PC-9 (cell line): ENCODE measurements around the gene C22orf39. TPM values are rescaled to one million over a fixed set of nuclear protein-coding genes. Genes with fewer than 3 reads are reported as not detected.

Experiments
- BruUV-seq: library from RNA; stranded (reverse); fragments of 400-500 nt; replicated peaks from 2 replicates; lab custom pipeline; 2021; lab: Mats Ljungman, UMichigan
- CTCF ChIA-PET: fragments of 300-600 bp; sonication (Branson Sonifier 250); formaldehyde crosslinking; loops from one replicate; lab custom pipeline; 2022; ENCODE audit warnings: antibody characterized with exemption; lab: Charles Lee
- POLR2A ChIA-PET: fragments of 300-600 bp; sonication (Branson Sonifier 250); formaldehyde crosslinking; loops from one replicate; lab custom pipeline; 2022; ENCODE audit warnings: antibody characterized with exemption; ENCODE audit not compliant: unreplicated experiment; lab: Charles Lee
- DNase-seq, 2 experiments: peaks; one replicate each; pipeline versions ENCODE4 v3.0.0 to v3.0.0-alpha.2; 2015 to 2022; ENCODE audit warnings: mixed read lengths in 1 of 2
- H2AFZ ChIP-seq: fragments of 200-600 bp; sonication (generic); 2 replicates; pipeline ENCODE4 v1.8.1; 2017; ENCODE audit warnings: antibody characterized with exemption
- H3F3A ChIP-seq: fragments of 200-600 bp; sonication (generic); 2 replicates; pipeline ENCODE4 v1.8.1; 2017; ENCODE audit warnings: antibody characterized with exemption, mild to moderate bottlenecking, low read depth; ENCODE audit not compliant: insufficient read depth
- H3K27ac ChIP-seq: fragments of 200-600 bp; sonication (generic); 2 replicates; pipeline ENCODE4 v1.6.1; 2016; ENCODE audit warnings: mixed run types
- H3K27me3 ChIP-seq: fragments of 200-600 bp; sonication (generic); 2 replicates; pipeline ENCODE4 v1.6.1; 2016; ENCODE audit warnings: low read depth, mixed run types; ENCODE audit not compliant: insufficient read depth
- H3K36me3 ChIP-seq: fragments of 200-600 bp; sonication (generic); 2 replicates; pipeline ENCODE4 v1.6.1; 2016; ENCODE audit warnings: low read depth, mixed run types
- H3K4me1 ChIP-seq: fragments of 200-600 bp; sonication (generic); replicated peaks from 2 replicates; pipeline ENCODE4 v1.6.1; 2016; ENCODE audit warnings: mixed run types; ENCODE audit not compliant: insufficient read depth
- H3K4me2 ChIP-seq: fragments of 200-600 bp; sonication (generic); 2 replicates; pipeline ENCODE4 v1.6.1; 2017; ENCODE audit warnings: mixed run types
- H3K4me3 ChIP-seq: fragments of 200-600 bp; sonication (generic); 2 replicates; pipeline ENCODE4 v1.6.1; 2016; ENCODE audit warnings: mixed run types
- H3K79me2 ChIP-seq: fragments of 200-600 bp; sonication (generic); 2 replicates; pipeline ENCODE4 v1.6.1; 2017; ENCODE audit warnings: low read depth, mixed run types
- H3K9me2 ChIP-seq: fragments of 200-600 bp; sonication (generic); 2 replicates; pipeline ENCODE4 v1.8.1; 2017; ENCODE audit warnings: mild to moderate bottlenecking; ENCODE audit not compliant: insufficient read depth
- H3K9me3 ChIP-seq: fragments of 200-600 bp; sonication (generic); 2 replicates; pipeline ENCODE4 v1.8.1; 2016; ENCODE audit warnings: low read depth; ENCODE audit not compliant: insufficient read depth
- H4K20me1 ChIP-seq: fragments of 200-600 bp; sonication (generic); 2 replicates; pipeline ENCODE4 v1.8.1; 2017; ENCODE audit not compliant: insufficient read depth
- CTCF ChIP-seq: fragments of 200-600 bp; sonication (generic); conservative IDR thresholded peaks from 2 replicates; pipeline ENCODE4 v1.6.1; 2017; ENCODE audit warnings: mixed run types, antibody characterized with exemption, mild to moderate bottlenecking, moderate library complexity
- EZH2 ChIP-seq: fragments of 200-600 bp; sonication (generic); IDR thresholded peaks from 2 replicates; pipeline ENCODE4 v1.8.0; 2017; ENCODE audit warnings: antibody characterized with exemption, low read depth
- intact Hi-C: fragments of 100-400 bp; cut with micrococcal nuclease; formaldehyde crosslinking; loops from one replicate; pipeline ENCODE4 v1.10.0; 2022; ENCODE audit not compliant: unreplicated experiment
- total RNA-seq: library from RNA; stranded (reverse); gene quantifications from 2 replicates; pipeline ENCODE4 v1.2.3, GENCODE V29; 2021

The C22orf39 gene
- total RNA-seq, 1 experiment from 2014 or later: 12.3 TPM

GRCh38 chr22:19466126-19466716, 18.7 kb upstream of the C22orf39 start:
- no peaks in the 10 kb centered on the region for H3K79me2 ChIP-seq
- no peak overlapping the region for H3K4me3 ChIP-seq
- H3K27ac ChIP-seq: no peak overlapping the region
- no peaks in the 10 kb centered on the region for H3K4me1 ChIP-seq
- TF ChIP-seq CTCF (no peak), EZH2 (no peak)
- H3K4me2 ChIP-seq: no peak overlapping the region
- H3F3A ChIP-seq: no peaks in the 10 kb centered on the region; the same call in 1 of the 2 replicates
- DNase-seq: no peak
- no peak overlapping the region for H2AFZ ChIP-seq
- no peaks in the 10 kb centered on the region for H3K9me2 ChIP-seq
- no peaks in the 10 kb centered on the region for H4K20me1 ChIP-seq
- CTCF ChIA-PET: no interaction called here
- POLR2A ChIA-PET: interaction anchor here (0.5 kb wide), 1 partner anchor 11 kb away, joined by 4 read pairs; no protein-coding TSS in a partner anchor
- no peaks in the 10 kb centered on the region for H3K36me3 ChIP-seq
- no TSS peak for BruUV-seq
- no peaks in the 10 kb centered on the region for H3K27me3 ChIP-seq
- H3K9me3 ChIP-seq: no peaks in the 10 kb centered on the region
- intact Hi-C loops: no loop called here

DNA sequence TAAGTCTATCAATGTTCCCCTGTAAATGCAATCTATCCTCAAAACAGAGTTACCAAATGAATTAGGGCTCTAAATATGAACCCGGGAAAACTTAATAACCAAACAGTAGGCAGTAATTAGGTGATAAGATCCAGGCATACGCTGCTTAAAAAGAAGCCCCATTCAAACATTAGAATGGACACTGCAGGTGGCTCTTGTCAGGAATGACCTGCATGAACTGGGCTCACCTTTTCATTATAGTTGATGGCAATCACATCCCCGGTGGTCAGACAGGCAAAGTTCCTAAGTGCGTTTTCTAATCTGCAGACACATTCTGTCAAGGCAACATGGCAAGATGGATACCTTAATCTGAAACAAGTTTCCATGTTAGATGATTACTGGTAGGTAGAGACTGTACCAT, 17.5 kb upstream of the C22orf39 start:
- Histone ChIP-seq H4K20me1 (no peaks in the 10 kb centered on the region), H3K36me3 (no peaks in the 10 kb centered on the region), H3K79me2 (no peaks in the 10 kb centered on the region), H3K9me2 (no peaks in the 10 kb centered on the region), H2AFZ (no peak overlapping the region), H3K27ac (no peak overlapping the region), H3F3A (no peaks in the 10 kb centered on the region; the same call in 1 of the 2 replicates), H3K9me3 (no peaks in the 10 kb centered on the region), H3K4me1 (no peaks in the 10 kb centered on the region), H3K4me3 (no peak overlapping the region), H3K4me2 (no peak overlapping the region), H3K27me3 (no peaks in the 10 kb centered on the region)
- TF ChIP-seq EZH2: no peak
- no peak for TF ChIP-seq CTCF
- intact Hi-C loops: no loop called here
- no TSS peak for BruUV-seq
- CTCF ChIA-PET: no interaction called here
- POLR2A ChIA-PET: no interaction called here
- DNase-seq: no peak

DNA sequence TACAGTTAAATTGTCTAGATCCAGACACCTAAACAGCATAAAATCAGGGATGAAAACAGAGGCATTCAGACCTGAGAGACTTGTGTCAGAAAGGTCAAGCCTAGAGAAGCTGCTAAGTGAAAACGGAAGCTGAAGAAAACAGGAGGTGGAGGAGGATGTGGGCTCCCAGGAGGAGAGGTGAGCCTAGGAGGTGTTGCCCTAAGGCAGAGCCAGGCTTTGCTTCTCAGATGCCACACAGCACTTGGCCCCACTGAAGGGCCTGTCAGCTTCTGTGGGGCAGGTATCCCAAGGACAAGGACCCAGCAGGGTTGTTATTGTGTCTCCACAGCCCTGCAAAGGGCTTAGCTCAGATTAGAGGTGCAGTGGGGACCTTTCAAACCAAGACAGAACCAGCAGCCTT, 17.0 kb upstream of the C22orf39 start:
- Histone ChIP-seq H3K4me3 (no peak overlapping the region), H3K4me2 (no peak overlapping the region), H4K20me1 (no peaks in the 10 kb centered on the region), H3K27me3 (no peaks in the 10 kb centered on the region), H3K27ac (no peak overlapping the region), H3K79me2 (no peaks in the 10 kb centered on the region), H3K9me3 (no peaks in the 10 kb centered on the region), H2AFZ (no peak overlapping the region), H3F3A (no peaks in the 10 kb centered on the region; the same call in 1 of the 2 replicates), H3K4me1 (no peaks in the 10 kb centered on the region), H3K9me2 (no peaks in the 10 kb centered on the region), H3K36me3 (no peaks in the 10 kb centered on the region)
- BruUV-seq: no TSS peak
- TF ChIP-seq EZH2 (no peak), CTCF (no peak)
- DNase-seq: no peak
- ChIA-PET POLR2A (no interaction called here), CTCF (no interaction called here)
- intact Hi-C loops: no loop called here
